Stimulated activated CD4-positive, alpha-beta T cell treated with anti-CD3 and anti-CD28 coated beads, TNF-alpha, amount 100 ng/mL, for 1 hour (primary cell): ENCODE data around the gene SYK.
"Not testable (repeated sequence)": the region's sequence is repeated elsewhere in the genome, so short reads cannot be mapped to it uniquely, and the experiment has no call there.

Experiments used
- DNase-seq, 3 donors: peaks; one replicate each; pipeline ENCODE4 v3.0.0-alpha.2; 2020; ENCODE audit warnings: low read depth in 3 of 3, low spot score in 1 of 3

Gene SYK

DNA sequence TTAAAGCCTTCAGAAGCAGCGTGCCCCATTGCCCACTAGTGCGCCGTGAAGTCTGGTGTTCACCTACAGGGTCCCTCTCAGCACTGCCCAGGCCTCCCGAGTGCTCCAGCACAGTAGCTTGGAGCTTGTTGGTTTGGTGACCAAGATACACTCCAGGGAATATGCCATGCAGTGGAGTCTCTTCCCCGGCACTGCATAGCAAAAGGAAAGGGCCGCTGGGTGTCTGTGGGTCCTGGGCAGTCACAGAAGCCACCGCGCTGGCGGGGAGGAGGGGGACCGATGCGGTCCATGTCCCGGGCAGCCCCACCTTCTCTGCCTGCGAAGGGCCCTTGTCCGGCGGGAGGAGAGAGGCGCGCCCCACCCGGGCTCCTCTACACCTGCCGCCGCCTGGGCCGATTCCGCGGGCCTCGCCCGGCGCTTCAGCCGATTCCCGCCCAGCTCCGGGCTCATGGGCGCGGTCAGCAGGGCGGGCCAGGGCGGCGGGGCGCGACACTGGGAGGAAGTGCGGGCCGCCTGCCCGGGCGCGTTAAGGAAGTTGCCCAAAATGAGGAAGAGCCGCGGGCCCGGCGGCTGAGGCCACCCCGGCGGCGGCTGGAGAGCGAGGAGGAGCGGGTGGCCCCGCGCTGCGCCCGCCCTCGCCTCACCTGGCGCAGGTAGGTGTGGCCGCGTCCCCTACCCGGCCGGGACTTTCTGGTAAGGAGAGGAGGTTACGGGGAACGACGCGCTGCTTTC is at the start of gene SYK:
TSS of gene SYK (plus strand) at position 579 of the 732 bp plus-strand sequence. CDS start 42,080 bp downstream, outside the sequence.
- no peak for DNase-seq

DNA sequence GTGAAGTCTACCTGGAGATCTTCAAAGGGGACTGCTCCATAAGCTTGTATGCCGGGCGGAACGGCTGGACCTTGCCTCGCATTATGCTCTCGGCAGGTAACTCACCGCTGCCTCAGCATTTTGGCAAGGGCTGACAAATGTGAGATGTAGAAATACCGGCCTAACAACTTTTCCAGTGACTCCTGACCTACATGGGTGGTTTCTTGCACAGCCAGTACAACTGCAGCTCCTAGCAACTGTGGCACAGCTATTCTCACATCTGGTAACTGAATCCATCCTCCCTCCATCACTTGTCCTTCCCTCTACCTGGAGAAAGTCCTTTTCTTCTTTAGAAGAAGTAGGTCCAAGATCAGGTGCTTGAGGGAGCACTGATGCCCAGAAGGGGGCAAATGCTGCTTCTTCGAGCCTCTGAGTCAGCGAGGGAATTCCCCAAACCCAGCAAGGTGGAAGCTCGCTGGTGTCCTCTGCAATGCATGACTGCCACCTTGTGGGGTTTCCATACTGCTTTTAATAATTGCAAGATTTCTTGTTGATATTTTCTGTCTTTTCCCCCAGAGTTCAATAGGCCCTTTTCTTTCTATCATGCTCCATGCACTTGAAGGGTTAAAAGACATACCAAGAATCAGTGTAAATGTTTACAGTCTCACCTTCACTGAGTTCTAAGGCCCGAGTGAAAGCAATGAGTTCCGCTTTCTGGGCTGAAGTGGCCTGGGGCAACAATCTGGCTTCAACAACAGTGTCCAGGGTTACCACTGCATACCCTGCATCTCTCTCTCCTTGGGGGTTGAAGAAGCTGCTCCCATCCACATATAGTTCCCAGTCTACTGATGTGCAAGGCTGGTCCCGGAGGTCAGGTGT is 45.9 kb upstream of the SYK start:
- DNase-seq: peak in 1 of 3 donors; percentile 26

DNA sequence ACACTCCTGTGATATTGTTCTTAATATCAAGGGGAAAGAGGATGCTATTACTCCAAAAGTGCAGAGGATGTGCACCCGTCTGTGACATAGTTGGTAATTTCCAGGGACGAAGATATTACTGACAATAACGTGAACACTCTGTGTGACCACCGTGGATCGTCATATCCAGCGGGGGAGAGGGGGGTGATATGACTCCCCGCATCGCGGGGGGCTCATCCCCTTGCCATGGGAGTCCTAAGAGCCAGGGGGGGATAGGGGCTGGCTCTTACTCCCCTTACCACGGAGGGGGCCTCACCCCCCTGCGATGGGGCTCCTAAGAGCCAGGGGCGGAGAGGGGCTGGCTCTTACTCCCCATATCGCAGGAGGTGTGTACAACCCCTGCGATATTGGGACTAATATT is 41.0 kb upstream of the SYK start:
- not testable (repeated sequence) for DNase-seq

- no peak for DNase-seq
Measured at GRCh38 chr9:90766731-90767130, 34.9 kb upstream of the SYK start.

GRCh38 chr9:90767523-90768100 is 34.0 kb upstream of the SYK start:
- DNase-seq: no peak

DNA sequence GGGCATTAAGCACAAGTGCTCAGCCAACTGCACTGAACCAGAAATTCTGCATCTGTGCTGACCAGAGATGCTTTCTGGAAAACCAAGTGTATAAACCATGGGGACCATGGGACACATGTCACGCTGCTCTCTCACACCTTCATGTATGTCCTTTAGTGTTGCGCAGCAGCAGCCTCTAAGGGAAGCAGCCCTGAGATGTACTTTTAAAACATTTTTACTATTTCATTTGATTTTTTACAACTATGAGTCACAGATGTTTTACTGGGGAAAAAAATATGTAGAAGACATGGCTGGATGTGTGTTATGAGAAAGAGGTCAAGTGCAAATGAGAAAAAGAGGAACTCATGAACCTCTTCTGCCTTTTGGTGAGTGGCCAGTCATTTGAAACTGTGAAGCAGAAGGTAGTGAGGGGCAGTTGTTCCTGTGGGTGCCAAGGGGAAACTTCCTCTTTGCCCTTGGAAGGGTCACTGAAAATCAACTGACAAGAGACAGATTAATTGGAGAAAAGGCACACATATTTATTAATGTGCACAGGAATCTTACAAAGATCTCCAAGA is 31.4 kb upstream of the SYK start:
- no peak for DNase-seq

DNA sequence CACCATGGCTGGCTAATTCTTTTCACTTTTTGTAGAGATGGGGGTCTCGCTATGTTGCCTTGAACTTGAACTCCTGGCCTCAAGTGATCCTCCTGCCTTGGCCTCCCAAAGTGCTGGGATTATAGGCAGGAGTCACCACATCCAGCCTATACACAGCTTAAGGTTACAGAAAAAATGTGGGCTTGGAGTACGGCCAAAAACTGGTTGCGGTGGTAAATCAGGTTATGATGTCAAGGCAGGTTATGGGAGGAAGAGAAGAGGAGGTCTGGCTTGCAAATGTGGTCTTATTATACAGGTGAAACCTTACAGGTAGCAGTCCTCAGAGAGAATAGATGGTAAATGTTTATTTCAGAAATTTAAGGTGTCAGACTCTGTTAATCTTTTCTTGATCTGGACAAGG is 30.7 kb upstream of the SYK start:
- no peak for DNase-seq

GRCh38 chr9:90772386-90772785 is 29.2 kb upstream of the SYK start:
- no peak for DNase-seq

DNA sequence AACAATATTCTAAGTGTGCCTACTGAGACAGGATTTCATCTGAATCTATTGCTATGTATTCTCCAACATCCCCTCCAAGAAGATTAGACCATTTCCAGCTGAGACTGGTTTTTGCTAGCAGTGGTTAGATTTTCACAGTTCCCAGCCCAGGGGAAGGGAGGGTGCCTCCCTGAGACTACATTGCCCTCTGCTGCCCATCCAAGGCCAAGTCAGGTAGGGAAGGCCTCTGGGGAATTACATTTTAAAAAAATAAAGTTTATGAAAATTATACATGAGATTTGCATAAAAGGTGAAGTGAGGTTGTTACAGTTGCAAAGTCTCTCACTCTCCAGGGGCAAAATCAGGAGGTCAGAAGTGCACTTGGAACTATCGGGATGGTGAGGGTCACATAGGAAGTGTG is 28.0 kb upstream of the SYK start:
- no peak for DNase-seq

GRCh38 chr9:90774071-90774470 is 27.5 kb upstream of the SYK start:
- no peak for DNase-seq

DNA sequence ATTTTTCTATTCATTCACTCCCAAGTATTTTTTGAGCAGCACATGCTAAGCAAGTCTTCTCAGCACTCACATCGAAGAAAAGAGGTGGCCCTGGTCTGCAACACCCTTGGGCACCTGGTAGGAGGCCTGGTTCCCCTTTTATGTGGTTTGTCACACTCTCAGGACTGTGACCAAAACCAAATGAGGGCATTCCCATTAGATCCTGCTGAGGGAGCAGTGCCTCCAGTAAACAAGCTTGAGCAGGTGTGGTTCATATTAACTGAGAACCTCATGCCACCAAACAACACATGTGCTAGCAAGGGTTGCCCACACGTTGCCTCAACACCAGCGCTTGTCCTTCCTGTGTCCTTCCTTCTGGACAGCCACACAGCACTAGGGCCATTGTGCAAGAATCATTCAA is 26.9 kb upstream of the SYK start:
- no peak for DNase-seq

- DNase-seq: no peak
Measured at GRCh38 chr9:90775657-90776056, 26.0 kb upstream of the SYK start.

- no peak for DNase-seq
Measured at GRCh38 chr9:90778746-90779145, 22.9 kb upstream of the SYK start.

DNA sequence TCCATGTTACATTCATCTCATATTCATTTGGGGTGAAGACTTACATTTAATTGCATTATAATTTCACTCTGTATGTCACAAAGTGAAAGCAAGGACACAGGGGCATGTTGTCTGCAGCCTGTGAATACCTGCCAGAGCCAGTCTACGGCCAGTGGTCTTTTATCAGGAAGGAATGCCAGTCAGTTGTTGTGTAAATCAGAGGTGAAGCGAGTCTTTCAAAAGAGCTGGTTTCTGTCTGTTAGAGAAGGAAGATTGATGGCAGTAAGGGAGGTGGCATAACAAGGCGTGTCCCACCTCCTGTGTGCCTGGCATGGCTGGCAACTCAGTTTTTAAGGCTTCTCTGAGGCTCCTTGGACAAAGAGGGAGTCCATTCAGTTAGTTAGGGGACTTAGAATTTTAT is 18.1 kb upstream of the SYK start:
- DNase-seq: no peak

GRCh38 chr9:90783964-90784363 is 17.7 kb upstream of the SYK start:
- no peak for DNase-seq

DNA sequence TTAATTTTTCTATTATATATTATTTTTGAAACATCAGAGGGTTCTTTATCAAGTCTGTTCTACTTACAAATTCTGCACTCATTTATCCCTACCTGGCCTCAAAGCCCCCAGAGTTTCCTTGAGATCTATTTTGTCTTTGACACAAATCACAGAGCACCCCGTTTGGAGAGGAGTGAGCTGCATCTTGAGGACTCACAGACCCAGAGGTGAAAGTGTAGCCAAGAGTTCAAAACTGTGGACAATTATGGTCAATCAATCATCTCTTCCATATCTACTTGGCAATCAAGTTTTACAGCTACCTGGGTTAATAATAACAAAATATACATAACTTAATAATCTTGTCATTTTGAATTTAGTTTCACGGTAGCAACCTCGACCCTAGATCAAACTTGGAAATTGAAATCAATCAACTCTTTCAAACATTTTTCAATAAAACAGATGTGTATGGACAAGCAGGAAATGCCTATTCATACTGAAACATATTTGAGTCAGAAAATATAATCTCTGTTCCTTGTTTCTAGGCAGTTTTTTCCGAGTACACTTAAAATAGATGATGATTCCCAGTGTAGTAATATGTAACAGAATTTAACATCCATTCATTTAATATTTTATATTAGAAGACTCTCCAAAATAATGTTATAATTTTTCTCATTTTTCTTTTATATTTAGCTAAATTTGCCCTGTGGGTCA is 13.7 kb upstream of the SYK start:
- DNase-seq: no peak

GRCh38 chr9:90788527-90788926 is 13.1 kb upstream of the SYK start:
- not testable (repeated sequence) for DNase-seq

DNA sequence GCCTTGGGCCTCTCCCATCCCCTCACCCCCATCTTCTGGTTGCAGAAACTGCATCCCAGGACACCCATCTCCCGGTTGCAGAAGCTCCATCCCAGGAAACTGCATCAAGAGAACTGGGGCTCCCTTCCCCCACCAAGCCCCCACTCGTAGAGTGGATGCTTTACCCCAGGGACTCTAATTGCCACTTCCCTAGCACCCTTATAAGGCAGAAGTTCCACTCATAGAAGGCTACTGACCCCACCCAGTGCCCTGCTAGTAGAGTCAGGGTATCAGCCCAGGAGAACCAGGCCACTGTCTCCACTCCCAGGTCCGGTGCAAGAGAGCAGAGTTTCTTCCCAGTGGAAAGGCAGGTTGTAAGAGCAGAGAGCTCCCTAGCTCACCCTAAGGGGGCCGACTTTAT is 12.2 kb upstream of the SYK start:
- DNase-seq: no peak

DNA sequence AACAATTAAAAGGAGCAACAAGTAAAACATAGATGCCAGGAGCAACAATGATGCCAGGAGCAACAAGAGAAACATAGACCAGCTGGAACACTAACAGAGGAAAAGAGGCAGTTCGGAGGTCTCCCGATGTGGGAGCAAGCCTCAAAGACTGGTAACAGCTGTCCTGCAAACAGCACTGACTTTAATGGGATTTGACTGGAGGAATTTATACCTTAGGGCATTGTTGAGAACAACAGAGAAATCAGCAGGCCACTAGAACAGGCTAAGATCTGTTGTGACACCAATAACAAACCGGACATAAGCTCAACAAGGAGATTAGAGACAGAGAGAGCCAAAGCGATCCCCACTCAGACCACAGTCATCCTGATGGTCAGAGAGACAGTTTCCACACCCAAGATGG is 11.8 kb upstream of the SYK start:
- DNase-seq: no peak

- not testable (repeated sequence) for DNase-seq
Measured at GRCh38 chr9:90793024-90793423, 8.6 kb upstream of the SYK start.

DNA sequence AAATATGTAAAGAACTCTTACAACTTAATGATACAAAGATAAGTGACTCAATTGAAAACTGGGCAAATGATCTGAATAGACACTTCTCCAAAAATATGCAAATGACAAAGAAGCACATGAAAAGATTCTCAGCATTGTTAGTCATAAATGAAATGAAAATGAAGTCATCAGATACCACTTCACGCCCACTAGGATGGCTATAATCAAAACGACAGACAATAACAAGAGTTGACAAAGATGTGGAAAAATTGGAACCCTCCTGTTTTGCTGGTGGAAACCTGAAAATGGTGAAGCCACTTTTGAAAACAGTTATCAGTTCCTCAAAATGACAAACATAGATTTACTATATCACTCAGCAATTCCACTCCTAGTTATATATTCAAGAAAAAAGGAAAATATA is 7.9 kb upstream of the SYK start:
- no peak for DNase-seq
